Endothelial cell of umbilical vein (primary cell): ENCODE measurements around the gene FAM193A.
"Not testable (repeated sequence)": the region's sequence is repeated elsewhere in the genome, so short reads cannot be mapped to it uniquely, and the experiment has no call there.

Source experiments
- CTCF ChIP-seq, 2 donors: IDR thresholded peaks; 1 replicate in 1 of 2; 2 replicates in 1 of 2; pipeline ENCODE4 v1.5.1; 2011; ENCODE audit warnings: low read length in 2 of 2, mild to moderate bottlenecking in 2 of 2, moderate library complexity in 2 of 2, control low read depth in 1 of 2, inconsistent platforms in 1 of 2, low read depth in 1 of 2; ENCODE audit not compliant: insufficient read depth in 1 of 2; ENCODE audit errors: extremely low read depth in 1 of 2
- EZH2 ChIP-seq: IDR thresholded peaks from 2 replicates; pipeline ENCODE4 v1.6.1; 2012; ENCODE audit warnings: borderline replicate concordance, low read depth, mild to moderate bottlenecking, moderate library complexity, low read length, inconsistent platforms; ENCODE audit not compliant: severe bottlenecking

- TF ChIP-seq CTCF (IDR thresholded peaks at IDR 0.05; ENCODE audit: extremely low read depth in 1 of 2, insufficient read depth in 1 of 2, low read depth in 1 of 2, low read length in 2 of 2); EZH2: not testable (repeated sequence)
Measured at GRCh38 chr4:2679762-2680161, 143.3 kb downstream of the FAM193A start.
